Type B pancreatic cell (in vitro differentiated cells): Measurements from ENCODE around the gene RBPJ. TPM values are rescaled to one million over a fixed set of nuclear protein-coding genes. Genes with fewer than 3 reads are reported as not detected.

Experiments used
- DNase-seq: peaks from one replicate; pipeline ENCODE4 v3.0.0; 2021; ENCODE audit warnings: mixed read lengths; ENCODE audit not compliant: unreplicated experiment; ENCODE audit errors: extremely low spot score
- H3K27ac Mint-ChIP-seq: 2 replicates; pipeline ENCODE4 v1.8.0; 2021; ENCODE audit warnings: mild to moderate bottlenecking, mixed read lengths
- H3K27me3 Mint-ChIP-seq: 2 replicates; pipeline ENCODE4 v1.8.0; 2021; ENCODE audit warnings: mixed read lengths
- H3K36me3 Mint-ChIP-seq: 2 replicates; pipeline ENCODE4 v1.8.0; 2021; ENCODE audit warnings: mixed read lengths
- H3K4me1 Mint-ChIP-seq: one replicate; pipeline ENCODE4 v1.8.0; 2021; ENCODE audit warnings: mixed read lengths; ENCODE audit not compliant: unreplicated experiment
- H3K4me3 Mint-ChIP-seq: 2 replicates; pipeline ENCODE4 v1.8.0; 2021; ENCODE audit warnings: mild to moderate bottlenecking, mixed read lengths
- H3K9me3 Mint-ChIP-seq: 2 replicates; pipeline ENCODE4 v1.8.0; 2021; ENCODE audit warnings: mixed read lengths
- total RNA-seq: library from RNA; stranded (reverse); gene quantifications from 2 replicates; pipeline ENCODE4 v1.2.1, GENCODE V29; 2021; ENCODE audit warnings: low replicate concordance
- TF ChIP-seq, protein P1 (sequence below): fragments of 200-600 bp; sonication (generic); conservative IDR thresholded peaks from 2 replicates; pipeline ENCODE4 v1.5.0; 2021; ENCODE audit warnings: antibody characterized with exemption, mild to moderate bottlenecking

Gene RBPJ
- total RNA-seq, 1 donor from 2014 or later: 95.4 TPM

DNA sequence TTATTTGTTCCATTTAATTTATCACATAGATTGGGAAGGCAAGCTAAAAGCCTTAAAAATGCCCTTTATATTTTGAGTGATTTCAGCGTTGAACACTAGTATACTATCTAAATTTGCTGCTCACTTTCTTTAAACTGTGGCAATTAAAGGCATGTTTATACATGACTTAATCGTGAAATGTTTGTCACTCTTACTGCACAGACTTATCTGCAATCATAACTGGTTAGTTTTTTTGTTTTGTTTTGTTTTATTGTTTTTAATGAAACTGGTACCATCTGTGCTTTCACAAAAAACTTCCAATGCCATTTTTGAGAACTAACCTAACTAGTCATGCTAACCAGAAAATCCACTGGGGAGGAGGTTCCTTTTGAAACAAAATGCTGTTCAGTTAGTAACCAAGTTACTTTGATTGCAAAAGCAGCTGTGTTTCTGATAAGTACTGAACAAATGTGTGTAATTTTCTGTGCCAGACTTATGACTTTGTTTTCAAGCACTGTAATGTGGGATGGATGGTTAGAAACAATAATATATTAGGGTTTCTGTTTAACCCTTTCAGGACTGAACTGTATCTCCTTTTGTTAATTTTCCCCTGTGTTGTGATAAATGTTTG, 113.3 kb downstream of the RBPJ start:
- peak overlapping the region; percentile 7 for H3K27ac Mint-ChIP-seq
- TF ChIP-seq, protein P1, sequence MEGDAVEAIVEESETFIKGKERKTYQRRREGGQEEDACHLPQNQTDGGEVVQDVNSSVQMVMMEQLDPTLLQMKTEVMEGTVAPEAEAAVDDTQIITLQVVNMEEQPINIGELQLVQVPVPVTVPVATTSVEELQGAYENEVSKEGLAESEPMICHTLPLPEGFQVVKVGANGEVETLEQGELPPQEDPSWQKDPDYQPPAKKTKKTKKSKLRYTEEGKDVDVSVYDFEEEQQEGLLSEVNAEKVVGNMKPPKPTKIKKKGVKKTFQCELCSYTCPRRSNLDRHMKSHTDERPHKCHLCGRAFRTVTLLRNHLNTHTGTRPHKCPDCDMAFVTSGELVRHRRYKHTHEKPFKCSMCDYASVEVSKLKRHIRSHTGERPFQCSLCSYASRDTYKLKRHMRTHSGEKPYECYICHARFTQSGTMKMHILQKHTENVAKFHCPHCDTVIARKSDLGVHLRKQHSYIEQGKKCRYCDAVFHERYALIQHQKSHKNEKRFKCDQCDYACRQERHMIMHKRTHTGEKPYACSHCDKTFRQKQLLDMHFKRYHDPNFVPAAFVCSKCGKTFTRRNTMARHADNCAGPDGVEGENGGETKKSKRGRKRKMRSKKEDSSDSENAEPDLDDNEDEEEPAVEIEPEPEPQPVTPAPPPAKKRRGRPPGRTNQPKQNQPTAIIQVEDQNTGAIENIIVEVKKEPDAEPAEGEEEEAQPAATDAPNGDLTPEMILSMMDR: no peak
- peaks cover 18% of the 10 kb centered on the region for H3K4me1 Mint-ChIP-seq
- H3K27me3 Mint-ChIP-seq: no peaks in the 10 kb centered on the region
- DNase-seq: no peak
- H3K36me3 Mint-ChIP-seq: peaks cover 38% of the 10 kb centered on the region
- no peak overlapping the region for H3K4me3 Mint-ChIP-seq
- no peaks in the 10 kb centered on the region for H3K9me3 Mint-ChIP-seq

DNA sequence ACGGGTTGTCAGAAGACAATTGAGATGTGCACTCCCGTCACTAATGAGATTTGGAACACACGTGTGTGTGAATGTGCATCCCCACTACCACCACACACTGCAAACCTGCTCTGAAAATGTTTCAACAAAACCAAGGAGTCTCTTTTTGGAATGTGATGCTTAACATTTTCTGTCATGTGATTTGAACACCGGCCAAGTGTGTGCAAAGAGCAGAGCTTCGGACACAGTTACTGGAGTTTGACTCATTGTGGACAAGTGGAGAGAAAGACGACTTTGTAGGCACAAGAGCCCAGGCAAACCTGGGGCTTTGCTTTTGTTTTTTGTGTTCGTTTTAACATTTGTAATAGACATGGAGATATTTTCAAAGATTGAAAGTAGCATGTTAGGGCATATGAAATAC, 120.3 kb downstream of the RBPJ start:
- Mint-ChIP-seq H3K27me3 (no peaks in the 10 kb centered on the region), H3K4me3 (no peak overlapping the region), H3K4me1 (no peaks in the 10 kb centered on the region), H3K9me3 (peaks cover 5% of the 10 kb centered on the region), H3K36me3 (peaks cover 19% of the 10 kb centered on the region), H3K27ac (no peak overlapping the region)
- DNase-seq: no peak
- TF ChIP-seq, protein P1: no peak

DNA sequence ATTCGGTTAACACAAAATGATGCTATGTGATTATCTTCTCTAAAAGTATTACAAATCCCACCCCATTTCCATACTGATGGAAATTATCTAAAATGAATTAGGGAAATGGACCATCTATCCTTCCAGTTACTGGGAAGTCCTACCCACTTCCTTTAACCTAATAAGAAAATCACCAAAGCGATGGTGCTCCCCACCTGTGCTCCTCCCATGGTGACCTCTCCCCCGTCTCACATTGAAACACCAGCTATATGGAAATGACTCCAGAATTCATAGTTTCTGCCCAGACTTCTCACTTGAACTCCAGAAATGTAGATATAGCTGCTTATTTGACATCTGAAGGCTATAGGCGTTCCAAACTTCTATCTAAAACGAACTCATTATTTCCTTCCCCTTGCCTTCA, 121.0 kb downstream of the RBPJ start:
- Mint-ChIP-seq H3K27me3 (no peaks in the 10 kb centered on the region), H3K36me3 (peaks cover 12% of the 10 kb centered on the region), H3K4me3 (no peak overlapping the region), H3K9me3 (peaks cover 5% of the 10 kb centered on the region), H3K27ac (no peak overlapping the region), H3K4me1 (no peaks in the 10 kb centered on the region)
- DNase-seq: no peak
- TF ChIP-seq, protein P1: no peak

DNA sequence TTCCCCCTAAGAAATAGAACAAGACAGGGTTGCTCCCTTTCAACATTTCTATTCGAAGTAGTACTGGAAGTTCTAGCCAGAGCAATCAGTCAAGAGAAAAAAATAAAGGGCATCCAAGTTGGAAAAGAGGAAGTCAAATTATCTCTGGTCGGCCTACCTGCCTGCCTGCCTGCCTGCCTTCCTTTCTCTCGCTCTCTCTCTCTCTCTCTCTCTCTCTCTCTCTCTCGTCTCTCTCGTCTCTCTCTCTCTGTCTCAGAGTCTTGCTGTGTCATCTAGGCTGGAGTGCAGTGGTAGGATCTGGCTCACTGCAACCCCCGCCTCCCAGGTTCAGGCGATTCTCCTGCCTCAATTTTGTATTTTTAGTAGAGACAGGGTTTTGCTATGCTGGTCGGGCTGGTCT, 126.6 kb downstream of the RBPJ start:
- H3K4me3 Mint-ChIP-seq: no peak overlapping the region
- TF ChIP-seq, protein P1: no peak
- no peaks in the 10 kb centered on the region for H3K27me3 Mint-ChIP-seq
- H3K27ac Mint-ChIP-seq: no peak overlapping the region
- H3K9me3 Mint-ChIP-seq: peaks cover 10% of the 10 kb centered on the region
- peaks cover 6% of the 10 kb centered on the region for H3K36me3 Mint-ChIP-seq
- no peak for DNase-seq
- H3K4me1 Mint-ChIP-seq: peaks cover 18% of the 10 kb centered on the region

DNA sequence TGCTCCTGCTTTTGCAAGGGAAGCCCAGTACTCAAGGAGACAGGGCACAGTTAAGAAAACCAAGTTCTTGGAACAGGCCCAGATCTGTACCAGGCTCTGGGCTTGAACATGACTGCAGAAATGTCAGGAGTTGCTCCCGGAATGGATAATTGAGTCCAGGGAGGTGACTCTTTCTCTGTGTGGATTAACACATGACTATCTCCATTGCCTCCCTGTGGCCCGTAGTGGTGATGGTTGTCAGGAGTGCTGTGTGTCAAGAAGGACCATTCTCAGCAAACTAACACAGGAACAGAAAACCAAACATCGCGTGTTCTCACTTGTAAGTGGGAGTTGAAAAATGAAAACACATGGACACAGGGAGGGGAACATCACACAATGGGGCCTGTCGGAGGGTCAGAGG, 129.6 kb downstream of the RBPJ start:
- DNase-seq: no peak
- Mint-ChIP-seq H3K36me3 (no peaks in the 10 kb centered on the region), H3K4me3 (no peak overlapping the region)

More for the DNA sequence above, 129.6 kb downstream of the RBPJ start:
- Mint-ChIP-seq H3K27me3 (no peaks in the 10 kb centered on the region), H3K27ac (no peak overlapping the region), H3K9me3 (peaks cover 13% of the 10 kb centered on the region), H3K4me1 (peaks cover 30% of the 10 kb centered on the region)
- TF ChIP-seq, protein P1: no peak
